Stimulated activated CD4-positive, alpha-beta T cell treated with anti-CD3 and anti-CD28 coated beads, TNF-alpha, amount 100 ng/mL, for 24 hours (primary cell): ENCODE results near the gene OR1J2.
"Not testable (repeated sequence)": the region's sequence is repeated elsewhere in the genome, so short reads cannot be mapped to it uniquely, and the experiment has no call there.

Experiments used
- DNase-seq, 3 experiments: peaks; one replicate each; pipeline ENCODE4 v3.0.0-alpha.2; 2020; ENCODE audit warnings: low read depth in 3 of 3

The OR1J2 gene

DNA sequence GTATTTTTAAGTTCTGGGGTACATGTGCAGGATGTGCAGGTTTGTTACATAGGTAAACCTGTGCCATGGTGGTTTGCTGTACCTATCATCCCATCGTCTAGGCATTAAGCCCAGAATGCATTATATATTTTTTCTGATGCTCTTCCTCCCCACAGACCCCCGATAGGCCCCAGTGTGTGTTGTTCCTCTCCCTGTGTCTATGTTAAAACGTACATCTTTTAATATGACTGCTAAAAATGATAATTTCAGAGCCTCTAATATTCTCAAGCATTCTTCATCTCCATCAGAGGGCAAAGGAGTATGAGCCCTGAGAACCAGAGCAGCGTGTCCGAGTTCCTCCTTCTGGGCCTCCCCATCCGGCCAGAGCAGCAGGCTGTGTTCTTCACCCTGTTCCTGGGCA is at the start of gene OR1J2:
Gene OR1J2 (plus strand): TSS at position 301 of the 400 bp plus-strand sequence. CDS start 0 bp downstream, at position 301.
- no peak for DNase-seq

DNA sequence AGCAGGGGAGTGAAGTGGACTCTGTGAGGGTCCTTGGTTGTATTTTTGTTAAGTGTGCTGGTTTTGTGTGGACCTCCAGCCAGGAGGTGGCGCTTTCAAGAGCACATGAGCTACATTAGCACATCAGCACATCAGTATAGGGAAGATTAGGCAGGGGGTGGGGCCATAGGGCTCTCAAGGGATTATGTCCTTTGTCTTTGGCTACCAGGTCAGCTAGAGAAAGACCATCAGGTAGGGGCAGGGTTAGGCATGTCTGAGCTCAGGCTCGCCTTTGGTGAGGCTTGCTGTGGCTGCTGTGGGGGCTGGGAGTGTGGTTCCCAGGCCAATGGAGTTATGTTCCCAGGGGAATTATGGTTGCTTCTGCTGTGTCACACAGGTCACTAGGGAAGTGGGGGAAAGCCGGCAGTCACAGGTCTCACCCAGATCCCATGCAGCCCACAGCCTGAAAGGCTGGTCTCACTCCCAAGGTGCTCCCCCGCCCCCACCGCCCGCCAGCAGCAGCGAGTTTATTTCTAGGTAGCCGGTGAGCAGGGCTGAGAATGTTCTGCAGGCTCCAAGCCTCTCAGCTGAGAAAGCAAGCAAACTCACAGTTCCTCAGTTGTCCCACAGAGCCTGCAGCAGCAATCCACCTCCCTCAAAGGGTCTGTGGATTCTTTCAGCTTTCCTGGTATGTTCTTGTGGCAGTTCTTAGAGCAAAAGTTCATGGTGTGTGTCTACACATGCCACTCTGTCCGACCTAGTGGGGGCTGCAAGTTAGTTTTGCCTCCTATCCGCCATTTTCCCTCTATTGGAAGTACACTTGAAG is 46.6 kb upstream of the OR1J2 start:
- DNase-seq: peak in 1 of 3 experiments; percentile 4

GRCh38 chr9:122464633-122465567 is 45.7 kb upstream of the OR1J2 start:
- peak; percentile 26 to 57 (median 52) for DNase-seq

DNA sequence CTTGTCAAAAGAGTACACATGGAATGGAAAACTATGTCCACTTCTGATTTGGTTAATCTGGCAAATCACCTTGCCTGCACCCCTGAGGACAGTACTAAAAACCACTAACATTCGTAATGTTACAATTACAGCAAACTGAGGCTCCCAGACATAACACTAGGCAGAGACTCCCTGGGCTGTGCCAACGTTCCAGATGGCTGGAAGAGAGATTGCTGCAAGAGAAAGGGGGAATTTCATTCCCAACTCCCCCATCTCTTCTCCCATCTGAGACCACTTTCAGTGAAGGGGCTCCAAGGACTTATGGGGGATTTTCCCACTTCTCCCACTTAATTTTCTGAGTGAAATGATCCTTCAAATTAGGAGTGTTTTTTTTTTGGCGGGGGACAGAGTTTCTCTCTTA is 44.1 kb upstream of the OR1J2 start:
- DNase-seq: no peak

DNA sequence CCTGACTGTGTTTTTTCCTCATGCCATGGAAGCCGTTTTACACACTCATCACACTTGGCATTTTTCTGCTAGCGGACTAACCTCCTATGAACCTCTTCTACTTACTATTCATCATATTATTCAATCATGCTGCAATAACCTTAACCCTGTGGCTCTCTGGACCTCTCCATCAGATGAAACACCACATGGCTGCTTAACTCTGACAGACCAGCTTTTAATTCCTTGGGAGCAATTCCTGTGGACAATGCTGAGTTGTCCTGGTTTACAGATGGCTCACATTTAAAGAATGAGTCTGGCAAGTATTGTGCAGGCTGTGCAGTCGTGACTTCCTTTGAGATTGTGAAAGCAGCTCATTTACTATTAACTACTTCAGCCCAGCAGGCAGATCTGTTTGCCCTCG is 41.9 kb upstream of the OR1J2 start:
- no peak for DNase-seq

GRCh38 chr9:122474561-122474960 is 36.0 kb upstream of the OR1J2 start:
- DNase-seq: no peak

- no peak for DNase-seq
Measured at GRCh38 chr9:122475717-122476116, 34.9 kb upstream of the OR1J2 start.

DNA sequence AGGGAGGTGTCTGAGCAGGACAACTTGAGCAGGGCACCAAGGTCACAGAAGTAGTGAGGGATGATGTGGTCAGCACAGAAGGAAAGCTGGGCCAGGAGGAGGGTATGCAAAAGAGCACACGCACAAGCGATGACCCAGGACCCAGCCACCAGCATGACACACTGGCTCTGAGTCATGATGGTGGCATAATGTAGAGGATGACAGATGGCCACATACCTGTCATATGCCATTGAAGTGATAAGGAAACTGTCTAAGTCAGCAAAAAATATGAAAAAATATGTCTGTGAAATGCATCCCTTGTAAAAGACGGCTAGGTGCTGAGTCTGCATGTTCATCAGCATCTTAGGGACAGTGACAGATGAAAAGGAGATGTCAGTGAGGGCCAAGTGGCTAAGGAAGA is 33.3 kb upstream of the OR1J2 start:
- no peak for DNase-seq

- DNase-seq: no peak
Measured at GRCh38 chr9:122477826-122478225, 32.8 kb upstream of the OR1J2 start, which contains the start of gene OR1J1. OR1J1 (minus strand) TSS chr9:122477926; CDS start chr9:122477926, 0 bp downstream.

GRCh38 chr9:122479062-122479461 is 31.5 kb upstream of the OR1J2 start:
- DNase-seq: no peak

DNA sequence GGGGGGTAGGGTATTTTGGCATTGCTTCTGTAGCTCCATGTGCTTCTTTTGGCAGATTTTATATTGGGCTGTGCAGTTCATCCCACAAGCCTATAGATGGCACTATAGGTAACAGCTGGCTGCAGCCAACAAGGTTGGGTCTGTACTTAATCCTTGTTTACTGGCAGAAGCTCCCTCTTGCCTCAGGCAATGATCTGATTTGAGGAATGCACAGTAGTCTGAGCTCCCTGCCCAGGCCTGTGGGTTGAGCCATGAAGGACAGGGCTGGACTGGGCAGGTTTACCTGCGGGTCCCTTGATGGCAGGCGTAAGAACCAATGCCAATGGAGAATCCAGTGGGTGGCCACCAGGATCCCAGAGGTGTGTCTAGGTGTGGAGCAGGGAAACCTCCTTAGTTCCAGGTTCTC is 11.7 kb upstream of the OR1J2 start:
- no peak for DNase-seq

DNA sequence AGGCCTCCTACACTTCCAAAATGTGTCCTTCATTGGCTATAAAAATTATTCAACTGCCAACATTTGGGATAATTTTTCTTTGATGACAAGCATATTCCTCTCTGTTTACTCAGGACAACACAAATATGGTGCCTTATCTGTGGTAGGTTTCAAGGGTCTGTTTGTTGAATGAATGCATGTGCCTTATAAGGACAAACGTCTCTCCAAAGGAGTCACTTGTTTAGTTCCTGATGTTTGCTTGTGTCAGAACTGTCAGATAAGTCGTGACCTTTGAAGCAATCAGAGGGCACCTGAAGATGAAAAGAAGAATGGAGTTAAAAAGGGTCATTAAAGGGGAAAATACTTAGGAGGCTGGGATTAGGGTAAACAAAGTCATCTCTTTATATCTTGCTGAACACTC is 3.6 kb upstream of the OR1J2 start:
- DNase-seq: no peak

DNA sequence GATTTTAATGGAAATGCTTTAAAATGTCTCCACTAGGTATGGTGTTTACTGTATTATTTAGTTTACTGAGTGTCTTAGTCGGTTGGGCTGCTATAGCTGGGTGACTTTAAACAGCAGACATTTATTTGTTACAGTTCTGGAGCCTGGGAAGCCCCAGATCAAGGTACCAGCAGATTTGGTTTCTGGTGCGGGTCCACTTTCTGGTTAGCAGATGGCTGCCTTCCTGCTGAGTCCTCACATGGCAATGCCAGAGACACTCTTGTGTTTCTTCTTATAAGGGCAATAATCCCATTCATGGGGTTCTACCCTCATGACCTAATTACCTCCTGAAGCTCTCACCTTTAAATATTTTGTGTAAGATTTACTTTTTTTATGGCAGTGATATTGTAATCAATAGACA is 7.6 kb downstream of the OR1J2 start:
- no peak for DNase-seq

DNA sequence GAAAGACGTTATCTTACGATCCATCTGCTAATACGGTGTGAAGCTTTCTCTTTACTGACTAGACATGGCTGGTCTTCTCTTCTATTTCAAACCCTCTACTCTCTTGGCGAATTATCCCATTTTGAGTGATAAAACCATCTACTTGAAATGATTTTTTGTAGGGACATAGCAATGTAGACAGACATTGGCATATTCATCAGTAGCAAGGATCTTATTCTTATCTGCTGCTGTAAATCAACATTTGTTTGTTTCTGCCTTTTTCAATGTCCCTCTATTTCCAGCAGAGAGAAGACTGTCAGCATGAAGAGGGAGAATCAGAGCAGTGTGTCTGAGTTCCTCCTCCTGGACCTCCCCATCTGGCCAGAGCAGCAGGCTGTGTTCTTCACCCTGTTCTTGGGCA is 8.2 kb downstream of the OR1J2 start, which contains the start of gene OR1J4:
Gene OR1J4 (plus strand): TSS at position 301 of the 400 bp plus-strand sequence. CDS start 0 bp downstream, at position 301.
- DNase-seq: no peak

- no peak for DNase-seq
Measured at GRCh38 chr9:122519376-122519775, 8.8 kb downstream of the OR1J2 start.

- DNase-seq: peak in 1 of 3 experiments; percentile 11
Measured at GRCh38 chr9:122526602-122527001, 16.0 kb downstream of the OR1J2 start.

- DNase-seq: no peak
Measured at GRCh38 chr9:122527193-122527592, 16.6 kb downstream of the OR1J2 start, which contains the start of gene OR1N1. OR1N1 (minus strand) TSS chr9:122527293; CDS start chr9:122527293, 0 bp downstream.

DNA sequence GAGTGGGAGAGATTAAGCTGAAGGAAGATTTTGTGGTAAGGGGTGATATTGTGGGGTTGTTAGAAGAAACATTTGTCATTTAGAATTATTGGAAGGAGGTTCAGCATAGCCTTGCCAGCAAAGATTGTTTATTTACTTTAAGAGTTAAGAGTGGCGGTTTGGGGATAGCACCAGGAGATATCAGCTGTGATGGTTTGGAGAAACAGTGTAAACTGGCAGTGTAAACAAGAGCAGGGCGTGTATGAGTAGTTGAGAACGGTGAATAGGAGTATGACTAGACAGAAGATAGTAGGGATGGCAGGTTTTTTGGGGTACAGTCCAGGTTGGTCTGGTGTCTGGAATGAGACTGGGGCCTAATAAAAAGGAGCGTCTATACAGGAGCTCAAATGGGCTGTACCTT is 20.6 kb downstream of the OR1J2 start:
- DNase-seq: not testable (repeated sequence)

DNA sequence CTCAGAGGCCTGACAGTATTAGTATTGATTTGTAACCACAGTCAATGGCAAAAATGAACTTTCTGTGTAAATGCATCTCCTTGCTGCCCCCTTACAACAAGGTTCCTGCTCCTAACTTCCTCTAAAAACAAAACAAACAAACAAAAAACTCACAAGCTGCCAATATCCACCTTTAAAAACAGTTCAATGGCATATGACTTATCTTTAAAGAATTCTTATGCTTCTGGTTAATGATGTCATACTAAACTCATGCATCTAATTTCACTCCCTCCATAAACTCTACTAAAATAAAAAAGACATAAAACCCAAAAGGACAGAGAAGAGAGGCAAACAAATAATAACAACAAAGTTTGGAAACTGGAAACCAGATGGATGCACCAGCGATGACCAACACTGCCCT is 25.5 kb downstream of the OR1J2 start:
- DNase-seq: no peak

DNA sequence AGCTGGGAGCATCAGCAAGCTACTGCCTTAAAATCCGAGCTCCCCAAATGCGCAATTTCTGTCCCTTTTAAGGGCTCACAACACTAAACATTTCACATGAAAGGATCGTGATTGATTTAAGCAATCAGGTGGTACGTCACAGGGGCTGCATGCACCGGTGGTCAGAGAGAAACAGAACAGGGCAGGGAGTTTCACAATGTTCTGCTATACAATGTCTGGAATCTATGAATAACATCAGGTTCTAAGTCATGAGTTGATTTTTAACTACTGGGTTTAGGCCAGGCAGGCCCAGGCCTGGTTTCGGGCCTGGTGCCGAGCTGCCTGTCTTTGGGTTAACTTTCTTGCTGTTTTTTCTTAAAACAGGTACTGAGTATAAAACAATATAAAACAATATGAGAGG is 26.5 kb downstream of the OR1J2 start:
- DNase-seq: not testable (repeated sequence)

GRCh38 chr9:122538757-122539156 is 28.2 kb downstream of the OR1J2 start:
- DNase-seq: no peak

DNA sequence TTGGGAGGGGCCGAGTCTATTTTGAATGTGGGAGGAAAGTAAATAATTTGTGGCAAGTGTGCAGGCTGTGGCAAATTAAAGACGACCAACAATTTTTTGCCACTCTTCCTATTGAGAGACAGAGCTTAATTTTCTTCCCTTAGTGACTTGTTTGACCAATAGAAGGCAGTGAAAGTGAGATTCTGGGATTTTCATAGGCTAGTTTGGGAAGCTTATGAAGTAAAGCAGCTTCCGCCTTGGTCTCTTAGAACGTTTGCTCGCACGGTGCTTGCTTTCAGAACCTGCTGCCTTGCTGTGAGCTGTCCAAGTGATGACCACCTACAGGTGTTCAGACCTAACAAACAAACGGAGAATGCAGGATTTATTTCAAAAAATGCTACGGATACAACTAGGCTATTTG is 35.6 kb downstream of the OR1J2 start:
- DNase-seq: no peak
